SU-DHL-6 (cell line): ENCODE measurements around the gene NVL.

Experiments used
- CTCF ChIP-seq: fragments of 200-600 bp; sonication (generic); IDR thresholded peaks from one replicate; pipeline ENCODE4 v1.5.1; 2017; ENCODE audit warnings: antibody characterized with exemption, mild to moderate bottlenecking, low read length, moderate library complexity; ENCODE audit not compliant: insufficient read depth, poor library complexity, severe bottlenecking
- EZH2phosphoT487 ChIP-seq: fragments of 200-600 bp; sonication (generic), shearing (Covaris generic); conservative IDR thresholded peaks from 2 replicates; pipeline ENCODE4 v1.6.1; 2018; ENCODE audit warnings: mild to moderate bottlenecking, antibody characterized with exemption, low read length, moderate library complexity, mixed read lengths

GRCh38 chr1:224182866-224183590, 146.9 kb downstream of the NVL start, which contains the start of gene DEGS1:
- TF ChIP-seq CTCF: no peak
- no peak for TF ChIP-seq EZH2phosphoT487
